ENCODE results near the gene L3MBTL3.

DNA sequence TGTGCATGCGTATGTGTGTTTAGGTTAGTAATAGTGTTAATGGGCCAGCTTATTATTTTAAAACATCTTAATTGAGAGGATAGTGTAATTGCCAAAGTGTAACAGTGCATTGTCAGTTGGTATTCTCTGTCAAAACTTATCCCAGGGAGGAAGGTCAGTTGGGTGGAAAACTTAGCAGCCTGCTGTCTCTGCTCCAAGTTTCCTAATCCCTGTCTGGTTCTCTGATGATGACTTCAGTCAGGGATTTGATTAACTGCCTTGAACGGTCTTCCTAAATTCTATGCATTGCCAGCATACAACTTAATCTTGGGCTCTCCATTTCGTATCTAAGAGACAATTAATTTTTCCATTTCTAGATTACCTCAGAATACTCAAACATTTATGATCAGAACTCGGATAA lies 51.1 kb downstream of the L3MBTL3 start:
- TF ChIP-seq, protein P1, sequence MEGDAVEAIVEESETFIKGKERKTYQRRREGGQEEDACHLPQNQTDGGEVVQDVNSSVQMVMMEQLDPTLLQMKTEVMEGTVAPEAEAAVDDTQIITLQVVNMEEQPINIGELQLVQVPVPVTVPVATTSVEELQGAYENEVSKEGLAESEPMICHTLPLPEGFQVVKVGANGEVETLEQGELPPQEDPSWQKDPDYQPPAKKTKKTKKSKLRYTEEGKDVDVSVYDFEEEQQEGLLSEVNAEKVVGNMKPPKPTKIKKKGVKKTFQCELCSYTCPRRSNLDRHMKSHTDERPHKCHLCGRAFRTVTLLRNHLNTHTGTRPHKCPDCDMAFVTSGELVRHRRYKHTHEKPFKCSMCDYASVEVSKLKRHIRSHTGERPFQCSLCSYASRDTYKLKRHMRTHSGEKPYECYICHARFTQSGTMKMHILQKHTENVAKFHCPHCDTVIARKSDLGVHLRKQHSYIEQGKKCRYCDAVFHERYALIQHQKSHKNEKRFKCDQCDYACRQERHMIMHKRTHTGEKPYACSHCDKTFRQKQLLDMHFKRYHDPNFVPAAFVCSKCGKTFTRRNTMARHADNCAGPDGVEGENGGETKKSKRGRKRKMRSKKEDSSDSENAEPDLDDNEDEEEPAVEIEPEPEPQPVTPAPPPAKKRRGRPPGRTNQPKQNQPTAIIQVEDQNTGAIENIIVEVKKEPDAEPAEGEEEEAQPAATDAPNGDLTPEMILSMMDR (IDR thresholded peaks at IDR 0.05): no peak
- TF ChIP-seq TCF12 (IDR thresholded peaks at IDR 0.05): no peak

Measured in SK-N-SH (cell line).